Activated CD8-positive, alpha-beta memory T cell treated with anti-CD3 and anti-CD28 coated beads, Interleukin-2, amount 50 U/mL, for 1 hour (primary cell): Measurements from ENCODE around the gene DOK7.
"Not testable (repeated sequence)": the region's sequence is repeated elsewhere in the genome, so short reads cannot be mapped to it uniquely, and the experiment has no call there.

Experiments
- DNase-seq: peaks from one replicate; pipeline ENCODE4 v3.0.0-alpha.2; 2020; ENCODE audit errors: extremely low read depth

The DOK7 gene

GRCh38 chr4:3533423-3533820 is 70.3 kb downstream of the DOK7 start:
- DNase-seq = no peak

- DNase-seq = not testable (repeated sequence)
Observed at GRCh38 chr4:3535812-3536211, 72.7 kb downstream of the DOK7 start.

GRCh38 chr4:3538906-3539305 is 75.8 kb downstream of the DOK7 start:
- DNase-seq = not testable (repeated sequence)

GRCh38 chr4:3543415-3543814 is 80.3 kb downstream of the DOK7 start:
- DNase-seq = not testable (repeated sequence)
